AG04449 (cell line): Measurements from ENCODE around the gene CABLES1.
A peak's percentile ranks its signal among the peaks of the same experiment; 100 is the strongest.

Experiments used
- CTCF ChIA-PET: fragments of 350-600 bp; formaldehyde crosslinking; extraction: SDS; loops from one replicate; lab custom pipeline; 2021; ENCODE audit warnings: antibody characterized with exemption; lab: Yijun Ruan, JAX
- POLR2A ChIA-PET: fragments of 400-600, 350-600 bp; formaldehyde crosslinking; extraction: SDS; loops from one replicate; lab custom pipeline; 2020; ENCODE audit warnings: antibody characterized with exemption, inconsistent platforms; lab: Yijun Ruan, JAX
- DNase-seq: peaks from one replicate; pipeline ENCODE4 v3.0.0-alpha.2; 2010; ENCODE audit warnings: low read depth, low spot score
- H3K4me3 ChIP-seq: 2 replicates; pipeline ENCODE4 v1.5.1; 2011; ENCODE audit warnings: low read depth, mild to moderate bottlenecking, control low read depth, low read length
- CTCF ChIP-seq: IDR thresholded peaks from one replicate; pipeline ENCODE4 v1.5.1; 2011; ENCODE audit warnings: mild to moderate bottlenecking, moderate library complexity, low read length, control low read depth, inconsistent platforms; ENCODE audit not compliant: insufficient read depth; ENCODE audit errors: missing control alignments

The CABLES1 gene

GRCh38 chr18:23291456-23292205 is 156.3 kb downstream of the CABLES1 start:
- CTCF ChIA-PET = interaction anchor here (0.6 kb wide), 1 partner anchor 11 kb away, joined by 3 read pairs; no protein-coding TSS in a partner anchor
- DNase-seq = no peak
- POLR2A ChIA-PET = no interaction called here
- no peak for TF ChIP-seq CTCF
- H3K4me3 ChIP-seq = no peak overlapping the region

- no peak overlapping the region for H3K4me3 ChIP-seq
- no peak for DNase-seq
- POLR2A ChIA-PET = no interaction called here
- CTCF ChIA-PET = interaction anchor here (1.0 to 1.2 kb wide), 2 partner anchors 61 to 79 kb away, joined by 3 read pairs; no protein-coding TSS in a partner anchor
- TF ChIP-seq CTCF = no peak
Observed at GRCh38 chr18:23300231-23300805, 165.0 kb downstream of the CABLES1 start.

GRCh38 chr18:23301972-23302371 is 166.7 kb downstream of the CABLES1 start:
- TF ChIP-seq CTCF = no peak
- H3K4me3 ChIP-seq = no peak overlapping the region
- ChIA-PET CTCF (interaction anchor here (1.3 to 1.9 kb wide), 3 partner anchors 9 to 170 kb away, joined by 3 to 6 read pairs (median 3); no protein-coding TSS in a partner anchor), POLR2A (no interaction called here)
- DNase-seq = no peak

- TF ChIP-seq CTCF = no peak
- ChIA-PET CTCF (interaction anchor here (1.3 to 3.3 kb wide), 6 partner anchors 9 to 171 kb away, joined by 3 to 16 read pairs (median 5); no protein-coding TSS in a partner anchor), POLR2A (interaction anchor here (0.9 to 1.2 kb wide), 2 partner anchors 9 to 74 kb away, joined by 3 to 6 read pairs; no protein-coding TSS in a partner anchor)
- DNase-seq = no peak
- H3K4me3 ChIP-seq = no peak overlapping the region
Observed at GRCh38 chr18:23302511-23302850, 167.2 kb downstream of the CABLES1 start.

GRCh38 chr18:23302851-23303527 is 167.7 kb downstream of the CABLES1 start:
- H3K4me3 ChIP-seq = no peak overlapping the region
- POLR2A ChIA-PET = interaction anchor here (0.9 to 1.2 kb wide), 2 partner anchors 8 to 74 kb away, joined by 3 to 6 read pairs; no protein-coding TSS in a partner anchor
- CTCF ChIA-PET = interaction anchor here (1.0 to 3.3 kb wide), 7 partner anchors 8 to 171 kb away, joined by 3 to 16 read pairs (median 4); no protein-coding TSS in a partner anchor
- peak; percentile 93 for DNase-seq
- TF ChIP-seq CTCF = no peak
